Neural progenitor cell (in vitro differentiated cells): ENCODE data around the gene INPP5F. TPM values are rescaled to one million over a fixed set of nuclear protein-coding genes. Genes with fewer than 3 reads are reported as not detected.
A peak's percentile ranks its signal among the peaks of the same experiment; 100 is the strongest.

Experiments
- DNase-seq: peaks from one replicate; pipeline ENCODE4 v3.0.0-alpha.2; 2016; ENCODE audit warnings: low spot score
- H2AFZ ChIP-seq: fragments of 200-600 bp; sonication (generic); replicated peaks from 2 replicates; pipeline ENCODE4 v1.6.1; 2016; ENCODE audit warnings: antibody characterized with exemption
- H3F3A ChIP-seq: fragments of 200-600 bp; sonication (generic); 2 replicates; pipeline ENCODE4 v1.6.1; 2016; ENCODE audit warnings: antibody characterized with exemption, low read depth
- H3K27ac ChIP-seq: fragments of 200-600 bp; sonication (generic); 2 replicates; pipeline ENCODE4 v1.5.1; 2016; ENCODE audit warnings: mild to moderate bottlenecking
- H3K27me3 ChIP-seq: fragments of 200-600 bp; sonication (generic); 2 replicates; pipeline ENCODE4 v1.6.1; 2016; ENCODE audit warnings: mild to moderate bottlenecking, moderate library complexity
- H3K36me3 ChIP-seq: fragments of 200-600 bp; sonication (generic); 2 replicates; pipeline ENCODE4 v1.5.1; 2016
- H3K4me1 ChIP-seq: fragments of 200-600 bp; sonication (generic); 2 replicates; pipeline ENCODE4 v1.6.1; 2016; ENCODE audit warnings: mixed run types
- H3K4me2 ChIP-seq: fragments of 200-600 bp; sonication (generic); 2 replicates; pipeline ENCODE4 v1.6.1; 2016
- H3K4me3 ChIP-seq: fragments of 200-600 bp; sonication (generic); 2 replicates; pipeline ENCODE4 v1.5.1; 2016
- H3K79me2 ChIP-seq: fragments of 200-600 bp; sonication (generic); 2 replicates; pipeline ENCODE4 v1.6.1; 2016; ENCODE audit warnings: low read depth
- H3K9ac ChIP-seq: fragments of 200-600 bp; sonication (generic); 2 replicates; pipeline ENCODE4 v1.6.1; 2016
- H3K9me3 ChIP-seq: fragments of 200-600 bp; sonication (generic); 2 replicates; pipeline ENCODE4 v1.5.1; 2016; ENCODE audit warnings: low read depth
- H4K20me1 ChIP-seq: fragments of 200-600 bp; sonication (generic); 2 replicates; pipeline ENCODE4 v1.6.1; 2016; ENCODE audit warnings: low read depth
- H3K27ac Mint-ChIP-seq: 3 replicates; pipeline ENCODE4 v1.8.0; 2021; ENCODE audit warnings: mixed read lengths
- H3K27me3 Mint-ChIP-seq: 2 replicates; pipeline ENCODE4 v1.8.0; 2022; ENCODE audit warnings: low read depth, mild to moderate bottlenecking, inconsistent platforms, moderate library complexity, mixed read lengths; ENCODE audit not compliant: insufficient read depth
- H3K36me3 Mint-ChIP-seq: 3 replicates; pipeline ENCODE4 v1.8.0; 2021; ENCODE audit warnings: mixed read lengths
- H3K4me1 Mint-ChIP-seq: 3 replicates; pipeline ENCODE4 v1.8.0; 2021; ENCODE audit warnings: mixed read lengths
- H3K4me3 Mint-ChIP-seq: 3 replicates; pipeline ENCODE4 v1.8.0; 2021; ENCODE audit warnings: mild to moderate bottlenecking, moderate library complexity, mixed read lengths
- H3K9me3 Mint-ChIP-seq: 3 replicates; pipeline ENCODE4 v1.8.0; 2020; ENCODE audit warnings: mixed read lengths
- CTCF ChIP-seq: fragments of 200-600 bp; sonication (generic); IDR thresholded peaks from 2 replicates; pipeline ENCODE4 v1.5.1; 2017; ENCODE audit warnings: antibody characterized with exemption, mild to moderate bottlenecking
- EZH2 ChIP-seq: fragments of 200-600 bp; sonication (generic); IDR thresholded peaks from 2 replicates; pipeline ENCODE4 v1.6.1; 2017; ENCODE audit warnings: antibody characterized with exemption, mild to moderate bottlenecking, moderate library complexity
- EZH2phosphoT487 ChIP-seq: fragments of 200-600 bp; sonication (generic); IDR thresholded peaks from 2 replicates; pipeline ENCODE4 v1.6.1; 2017; ENCODE audit warnings: antibody characterized with exemption
- total RNA-seq: library from RNA; depleted of rRNA; stranded (reverse); fragments of >200 nt; gene quantifications from 2 replicates; pipeline ENCODE4 v1.2.3, GENCODE V29; 2015; ENCODE audit warnings: low replicate concordance

INPP5F gene
- total RNA-seq, 1 donor from 2014 or later: 167 TPM

- H3K9ac ChIP-seq: no peak overlapping the region
- peaks cover 40% of the 10 kb centered on the region for H3K79me2 ChIP-seq
- H3K27ac ChIP-seq: no peak overlapping the region
- H3K4me2 ChIP-seq: peak overlapping the region; percentile 86
- H4K20me1 ChIP-seq: peaks cover 5% of the 10 kb centered on the region
- H3K36me3 ChIP-seq: no peaks in the 10 kb centered on the region
- H3F3A ChIP-seq: peaks cover 28% of the 10 kb centered on the region
- TF ChIP-seq CTCF (no peak), EZH2phosphoT487 (no peak), EZH2 (no peak)
- peaks cover 4% of the 10 kb centered on the region for H3K4me1 ChIP-seq
- no peaks in the 10 kb centered on the region for H3K27me3 Mint-ChIP-seq
- DNase-seq: no peak
- H3K4me1 Mint-ChIP-seq: peaks cover 19% of the 10 kb centered on the region
- no peak overlapping the region for H2AFZ ChIP-seq
- H3K9me3 Mint-ChIP-seq: peaks cover 2% of the 10 kb centered on the region
- peaks cover 19% of the 10 kb centered on the region for H3K36me3 Mint-ChIP-seq
- no peaks in the 10 kb centered on the region for H3K9me3 ChIP-seq
- no peaks in the 10 kb centered on the region for H3K27me3 ChIP-seq
- H3K4me3 Mint-ChIP-seq: peak overlapping the region; percentile 93
- no peak overlapping the region for H3K27ac Mint-ChIP-seq
- peak overlapping the region; percentile 63 for H3K4me3 ChIP-seq
Measured at GRCh38 chr10:119821182-119821581, 95.3 kb downstream of the INPP5F start.

GRCh38 chr10:119824299-119824698, 98.4 kb downstream of the INPP5F start:
- H2AFZ ChIP-seq: no peak overlapping the region
- peaks cover 38% of the 10 kb centered on the region for H3F3A ChIP-seq
- H3K27me3 Mint-ChIP-seq: no peaks in the 10 kb centered on the region
- no peaks in the 10 kb centered on the region for H3K9me3 Mint-ChIP-seq
- no peak for TF ChIP-seq EZH2
- no peak for TF ChIP-seq EZH2phosphoT487
- no peak for TF ChIP-seq CTCF
- peaks cover 14% of the 10 kb centered on the region for H3K4me1 Mint-ChIP-seq
- H3K4me2 ChIP-seq: no peak overlapping the region
- H4K20me1 ChIP-seq: peaks cover 9% of the 10 kb centered on the region
- peaks cover 4% of the 10 kb centered on the region for H3K4me1 ChIP-seq
- DNase-seq: no peak
- H3K27ac ChIP-seq: no peak overlapping the region
- no peak overlapping the region for H3K27ac Mint-ChIP-seq
- no peak overlapping the region for H3K9ac ChIP-seq
- H3K9me3 ChIP-seq: no peaks in the 10 kb centered on the region
- H3K4me3 ChIP-seq: no peak overlapping the region
- H3K36me3 ChIP-seq: no peaks in the 10 kb centered on the region
- H3K27me3 ChIP-seq: no peaks in the 10 kb centered on the region
- peaks cover 38% of the 10 kb centered on the region for H3K79me2 ChIP-seq
- H3K36me3 Mint-ChIP-seq: peaks cover 27% of the 10 kb centered on the region
- no peak overlapping the region for H3K4me3 Mint-ChIP-seq

GRCh38 chr10:119826771-119827170, 100.9 kb downstream of the INPP5F start:
- Histone ChIP-seq H3K4me1 (no peaks in the 10 kb centered on the region), H3K4me2 (no peak overlapping the region), H3K9me3 (no peaks in the 10 kb centered on the region), H2AFZ (no peak overlapping the region), H4K20me1 (peaks cover 9% of the 10 kb centered on the region), H3K27me3 (no peaks in the 10 kb centered on the region), H3K9ac (no peak overlapping the region), H3F3A (peaks cover 56% of the 10 kb centered on the region), H3K79me2 (peaks cover 13% of the 10 kb centered on the region), H3K4me3 (no peak overlapping the region), H3K36me3 (peaks cover 10% of the 10 kb centered on the region), H3K27ac (peak overlapping the region; percentile 13)
- Mint-ChIP-seq H3K27me3 (no peaks in the 10 kb centered on the region), H3K36me3 (peaks cover 37% of the 10 kb centered on the region), H3K4me3 (no peak overlapping the region), H3K9me3 (no peaks in the 10 kb centered on the region), H3K27ac (no peak overlapping the region), H3K4me1 (no peaks in the 10 kb centered on the region)
- no peak for DNase-seq
- TF ChIP-seq CTCF (no peak), EZH2phosphoT487 (no peak), EZH2 (no peak)
